HFFc6 (cell line): ENCODE data around the gene CACNB4. TPM values are rescaled to one million over a fixed set of nuclear protein-coding genes. Genes with fewer than 3 reads are reported as not detected.
"Not testable (repeated sequence)": the region's sequence is repeated elsewhere in the genome, so short reads cannot be mapped to it uniquely, and the experiment has no call there.

ENCODE experiments used
- DNase-seq: peaks from one replicate; pipeline ENCODE4 v3.0.0-alpha.2; 2018
- H3K27ac Mint-ChIP-seq: 2 replicates; pipeline ENCODE4 v1.8.0; 2020; ENCODE audit warnings: mild to moderate bottlenecking, mixed read lengths
- H3K27me3 Mint-ChIP-seq: 2 replicates; pipeline ENCODE4 v1.8.0; 2021; ENCODE audit warnings: mild to moderate bottlenecking, moderate library complexity, mixed read lengths; ENCODE audit not compliant: insufficient read depth
- H3K36me3 Mint-ChIP-seq: 2 replicates; pipeline ENCODE4 v1.8.0; 2021; ENCODE audit warnings: low read depth, mixed read lengths
- H3K4me1 Mint-ChIP-seq: 2 replicates; pipeline ENCODE4 v1.8.0; 2020; ENCODE audit warnings: low read depth, mixed read lengths
- H3K4me3 Mint-ChIP-seq: 2 replicates; pipeline ENCODE4 v1.8.0; 2020; ENCODE audit warnings: mild to moderate bottlenecking, moderate library complexity, mixed read lengths
- H3K9me3 Mint-ChIP-seq: 2 replicates; pipeline ENCODE4 v1.8.0; 2020; ENCODE audit warnings: mild to moderate bottlenecking, mixed read lengths
- total RNA-seq, 6 experiments: library from RNA; stranded (reverse); fragmentation: NEBNext Ultra II Directional; extraction: Animal tissue kit (Norgen Biotek cat#: 25700); gene quantifications; 2 replicates in 1 of 6; 3 replicates in 5 of 6; pipeline ENCODE4 v1.2.3, GENCODE V29; 2021
- TF ChIP-seq, protein P1 (sequence below): fragments of 200-600 bp; sonication (generic); IDR thresholded peaks from 2 replicates; pipeline ENCODE4 v1.5.0; 2021; ENCODE audit warnings: antibody characterized with exemption, mild to moderate bottlenecking

The CACNB4 gene
- total RNA-seq, 6 experiments from 2014 or later, result 0.05 to 0.23 (median 0.21) TPM; not detected in 3

DNA sequence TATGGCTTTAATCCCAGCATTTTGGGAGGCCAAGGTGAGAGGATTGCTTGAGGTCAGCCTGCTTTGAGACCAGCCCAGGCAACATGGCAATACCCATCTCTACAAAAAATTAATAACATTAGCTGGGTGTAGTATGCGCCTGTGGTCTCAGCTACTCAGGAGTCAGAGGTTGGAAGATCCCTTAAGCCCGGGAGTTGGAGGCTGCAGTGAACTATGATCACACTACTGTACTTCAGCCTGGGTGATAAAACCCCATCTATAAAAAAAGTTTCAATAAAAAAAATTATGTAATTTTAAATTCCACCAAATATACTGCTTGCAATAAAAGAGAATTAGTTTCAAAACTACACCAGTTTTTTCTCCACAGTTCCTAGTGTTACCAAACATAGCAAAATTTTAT, 23.3 kb upstream of the CACNB4 start:
- DNase-seq, result no peak
- Mint-ChIP-seq H3K27me3 (no peaks in the 10 kb centered on the region), H3K4me1 (peaks cover 14% of the 10 kb centered on the region; the same call in 1 of the 2 replicates), H3K27ac (no peak overlapping the region), H3K9me3 (no peaks in the 10 kb centered on the region), H3K36me3 (0 out of 2 replicates have a peak, but pooled peaks cover 4% of the 10 kb centered on the region), H3K4me3 (no peak overlapping the region)
- TF ChIP-seq, protein P1, sequence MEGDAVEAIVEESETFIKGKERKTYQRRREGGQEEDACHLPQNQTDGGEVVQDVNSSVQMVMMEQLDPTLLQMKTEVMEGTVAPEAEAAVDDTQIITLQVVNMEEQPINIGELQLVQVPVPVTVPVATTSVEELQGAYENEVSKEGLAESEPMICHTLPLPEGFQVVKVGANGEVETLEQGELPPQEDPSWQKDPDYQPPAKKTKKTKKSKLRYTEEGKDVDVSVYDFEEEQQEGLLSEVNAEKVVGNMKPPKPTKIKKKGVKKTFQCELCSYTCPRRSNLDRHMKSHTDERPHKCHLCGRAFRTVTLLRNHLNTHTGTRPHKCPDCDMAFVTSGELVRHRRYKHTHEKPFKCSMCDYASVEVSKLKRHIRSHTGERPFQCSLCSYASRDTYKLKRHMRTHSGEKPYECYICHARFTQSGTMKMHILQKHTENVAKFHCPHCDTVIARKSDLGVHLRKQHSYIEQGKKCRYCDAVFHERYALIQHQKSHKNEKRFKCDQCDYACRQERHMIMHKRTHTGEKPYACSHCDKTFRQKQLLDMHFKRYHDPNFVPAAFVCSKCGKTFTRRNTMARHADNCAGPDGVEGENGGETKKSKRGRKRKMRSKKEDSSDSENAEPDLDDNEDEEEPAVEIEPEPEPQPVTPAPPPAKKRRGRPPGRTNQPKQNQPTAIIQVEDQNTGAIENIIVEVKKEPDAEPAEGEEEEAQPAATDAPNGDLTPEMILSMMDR, result no peak

DNA sequence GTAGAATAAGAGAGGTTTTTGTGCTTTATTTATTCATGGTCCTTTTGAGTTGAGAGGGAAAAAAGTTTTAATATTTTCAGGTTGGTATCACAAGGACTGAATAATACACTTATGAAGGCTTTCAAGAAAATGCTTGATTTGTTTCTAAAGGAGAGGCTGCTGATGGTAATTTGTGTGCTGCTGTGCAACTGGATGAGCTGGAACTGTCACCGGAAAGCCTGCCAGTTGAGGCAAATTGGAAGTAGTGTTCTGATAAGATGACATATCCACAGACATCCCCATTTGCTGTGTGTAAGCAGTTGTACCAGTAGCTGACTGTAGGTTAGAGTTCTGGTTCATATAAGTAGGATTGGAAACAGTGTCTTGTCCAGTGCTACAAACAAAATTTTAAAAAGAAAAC, 21.6 kb upstream of the CACNB4 start:
- no peak for DNase-seq
- Mint-ChIP-seq H3K27me3 (no peaks in the 10 kb centered on the region), H3K9me3 (no peaks in the 10 kb centered on the region), H3K27ac (no peak overlapping the region), H3K4me3 (no peak overlapping the region), H3K36me3 (0 out of 2 replicates have a peak, but pooled peaks cover 2% of the 10 kb centered on the region), H3K4me1 (peaks cover 14% of the 10 kb centered on the region; the same call in 1 of the 2 replicates)
- TF ChIP-seq, protein P1, result no peak

DNA sequence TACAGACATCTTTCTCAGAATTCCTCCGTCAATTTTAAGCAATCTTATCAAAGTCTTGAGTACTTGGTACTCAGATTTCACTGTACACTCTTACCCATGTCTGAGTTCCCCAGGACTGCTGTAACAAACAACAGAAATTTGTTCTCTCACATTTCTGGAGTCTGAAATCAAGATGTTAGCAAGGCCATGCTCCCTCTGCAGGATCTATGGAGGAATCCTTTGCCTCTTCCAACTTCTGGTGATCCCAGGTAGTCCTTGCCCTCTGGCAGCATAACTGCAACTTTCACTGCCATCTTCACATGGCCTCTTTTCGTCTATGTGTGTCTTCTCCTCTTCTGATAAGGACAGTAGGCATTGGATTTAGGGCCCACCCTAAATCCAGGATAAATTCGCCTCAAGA, 17.1 kb upstream of the CACNB4 start:
- Mint-ChIP-seq H3K9me3 (no peaks in the 10 kb centered on the region), H3K36me3 (no peaks in the 10 kb centered on the region), H3K27ac (no peak overlapping the region), H3K4me1 (peaks cover 14% of the 10 kb centered on the region; the same call in 1 of the 2 replicates), H3K4me3 (no peak overlapping the region), H3K27me3 (no peaks in the 10 kb centered on the region; the same call in 1 of the 2 replicates)
- no peak for DNase-seq
- TF ChIP-seq, protein P1, result peak; percentile 39

DNA sequence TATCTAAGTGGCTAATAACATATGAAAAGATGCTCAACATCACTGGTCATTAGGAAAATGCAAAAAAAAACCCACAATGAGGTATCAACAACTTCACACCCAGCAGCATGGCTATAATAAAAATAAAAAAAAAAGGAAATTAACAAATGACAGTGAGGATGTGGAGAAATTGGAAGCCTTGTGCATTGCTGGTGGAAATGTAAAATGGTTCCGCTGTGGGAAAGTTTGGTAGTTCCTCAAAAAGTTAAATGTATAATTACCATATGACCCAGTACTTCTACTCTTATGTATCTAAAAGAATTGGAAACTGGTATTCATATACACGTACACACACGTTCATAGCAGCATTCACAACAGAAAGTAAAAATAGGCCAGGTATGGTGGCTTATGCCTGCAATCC, 15.5 kb upstream of the CACNB4 start:
- Mint-ChIP-seq H3K27ac (no peak overlapping the region), H3K9me3 (no peaks in the 10 kb centered on the region), H3K4me3 (no peak overlapping the region), H3K27me3 (peaks cover 4% of the 10 kb centered on the region), H3K36me3 (no peaks in the 10 kb centered on the region), H3K4me1 (peaks cover 4% of the 10 kb centered on the region; the same call in 1 of the 2 replicates)
- TF ChIP-seq, protein P1, result no peak
- no peak for DNase-seq

DNA sequence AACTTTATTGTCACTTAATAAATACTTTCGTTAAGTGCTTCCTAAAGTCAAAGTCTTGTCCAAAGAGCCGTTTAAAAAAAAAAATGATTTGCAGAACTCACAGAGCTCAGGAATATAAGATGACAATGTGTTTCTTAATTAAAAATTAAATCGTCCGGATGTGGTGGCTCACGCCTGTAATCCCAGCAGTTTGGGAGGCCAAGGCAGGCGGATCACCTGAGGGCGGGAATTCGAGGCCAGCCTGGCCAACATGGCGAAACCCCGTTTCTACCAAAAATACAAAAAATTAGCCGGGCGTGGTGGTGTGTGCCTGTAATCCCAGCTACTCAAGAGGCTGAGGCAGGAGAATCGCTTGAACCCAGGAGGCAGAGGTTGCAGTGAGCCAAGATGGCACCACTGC, 8.3 kb upstream of the CACNB4 start:
- not testable (repeated sequence) for H3K27me3 Mint-ChIP-seq, H3K4me3 Mint-ChIP-seq, H3K4me1 Mint-ChIP-seq, H3K9me3 Mint-ChIP-seq, H3K27ac Mint-ChIP-seq, DNase-seq, H3K36me3 Mint-ChIP-seq

DNA sequence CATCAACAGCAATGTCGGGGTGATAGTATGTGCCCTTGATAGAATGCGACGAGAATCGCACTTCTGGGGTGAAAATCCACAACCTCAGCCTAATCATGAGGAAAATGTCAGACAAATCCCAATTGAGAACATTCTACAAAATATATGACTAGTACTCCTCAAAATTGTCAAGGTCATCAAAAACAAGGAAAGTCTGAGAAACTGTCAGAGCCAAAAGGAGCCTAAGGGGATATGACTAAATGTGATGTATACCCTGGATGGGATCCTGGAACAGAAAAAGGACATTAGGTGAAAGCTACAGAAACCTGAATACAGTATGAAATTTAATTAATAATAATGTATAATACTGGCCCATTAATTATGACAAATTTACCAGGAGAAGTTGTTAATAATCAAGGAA, 7.6 kb upstream of the CACNB4 start:
- no peaks in the 10 kb centered on the region for H3K36me3 Mint-ChIP-seq
- DNase-seq, result no peak
- H3K27ac Mint-ChIP-seq, result no peak overlapping the region
- no peaks in the 10 kb centered on the region for H3K9me3 Mint-ChIP-seq
- no peak overlapping the region for H3K4me3 Mint-ChIP-seq
- TF ChIP-seq, protein P1, result no peak
- H3K4me1 Mint-ChIP-seq, result peaks cover 8% of the 10 kb centered on the region; the same call in 1 of the 2 replicates
- peaks cover 7% of the 10 kb centered on the region; the same call in 1 of the 2 replicates for H3K27me3 Mint-ChIP-seq
